Liver (tissue), 9 donors: ENCODE results near the gene YIPF2. TPM values are rescaled to one million over a fixed set of nuclear protein-coding genes. Genes with fewer than 3 reads are reported as not detected.

Experiments used
- DNase-seq: peaks from one replicate; pipeline ENCODE4 v3.0.0-alpha.2; 2017; ENCODE audit warnings: low spot score
- H3K27ac ChIP-seq, 2 donors: one replicate each; pipeline ENCODE4 v1.7.0; 2013; ENCODE audit warnings: inconsistent platforms in 2 of 2, low read length in 2 of 2, control low read depth in 1 of 2, low read depth in 1 of 2, mild to moderate bottlenecking in 1 of 2
- H3K27me3 ChIP-seq, 4 donors: one replicate each; pipeline versions ENCODE4 v1.6.1 to v1.7.0; 2013; ENCODE audit warnings: low read length in 3 of 4, inconsistent platforms in 1 of 4, mild to moderate bottlenecking in 1 of 4, moderate library complexity in 1 of 4; ENCODE audit not compliant: control insufficient read depth in 4 of 4, insufficient read depth in 4 of 4
- H3K36me3 ChIP-seq, 4 donors: one replicate each; pipeline versions ENCODE4 v1.6.1 to v1.7.0; 2013; ENCODE audit warnings: low read length in 3 of 4, mild to moderate bottlenecking in 3 of 4, low read depth in 1 of 4, moderate library complexity in 1 of 4; ENCODE audit not compliant: control insufficient read depth in 4 of 4, insufficient read depth in 3 of 4
- H3K4me1 ChIP-seq, 4 donors: one replicate each; pipeline versions ENCODE4 v1.6.1 to v1.7.0; 2013; ENCODE audit warnings: low read length in 3 of 4, mild to moderate bottlenecking in 3 of 4, moderate library complexity in 1 of 4; ENCODE audit not compliant: control insufficient read depth in 4 of 4, insufficient read depth in 4 of 4
- H3K4me3 ChIP-seq, 3 donors: one replicate each; pipeline versions ENCODE4 v1.6.1 to v1.7.0; 2013; ENCODE audit warnings: low read length in 3 of 3, control low read depth in 1 of 3, low read depth in 1 of 3, mild to moderate bottlenecking in 1 of 3
- H3K9ac ChIP-seq, 2 donors: one replicate each; pipeline ENCODE4 v1.7.0; 2013; ENCODE audit warnings: low read length in 2 of 2, mild to moderate bottlenecking in 2 of 2, moderate library complexity in 2 of 2, control low read depth in 1 of 2, low read depth in 1 of 2
- H3K9me3 ChIP-seq, 4 donors: one replicate each; pipeline versions ENCODE4 v1.6.1 to v1.7.0; 2013; ENCODE audit warnings: low read length in 3 of 4; ENCODE audit not compliant: control insufficient read depth in 4 of 4
- ATF3 ChIP-seq: IDR thresholded peaks from 2 replicates; pipeline ENCODE4 v1.6.1; 2016; ENCODE audit warnings: antibody characterized with exemption
- CTCF ChIP-seq: fragments of 150-350 bp; IDR thresholded peaks from 2 replicates; pipeline ENCODE4 v1.5.1; 2017; ENCODE audit warnings: improper control_type of control experiment, low read depth, low read length; ENCODE audit not compliant: missing input control
- EGR1 ChIP-seq, 2 donors: IDR thresholded peaks; 2 replicates each; pipeline ENCODE4 v1.6.1; 2016 to 2018; ENCODE audit warnings: antibody characterized with exemption in 2 of 2, low read depth in 2 of 2
- FOXA1 ChIP-seq: IDR thresholded peaks from 2 replicates; pipeline ENCODE4 v1.6.1; 2016; ENCODE audit warnings: antibody characterized with exemption
- FOXA2 ChIP-seq: IDR thresholded peaks from 2 replicates; pipeline ENCODE4 v1.6.1; 2016; ENCODE audit warnings: antibody characterized with exemption
- HNF4A ChIP-seq, 2 donors: conservative IDR thresholded peaks; 2 replicates each; pipeline ENCODE4 v1.6.1; 2016; ENCODE audit warnings: antibody characterized with exemption in 2 of 2, mild to moderate bottlenecking in 2 of 2
- HNF4G ChIP-seq: IDR thresholded peaks from 2 replicates; pipeline ENCODE4 v1.6.1; 2016; ENCODE audit warnings: antibody characterized with exemption
- JUND ChIP-seq, 2 donors: IDR thresholded peaks; 2 replicates each; pipeline ENCODE4 v1.6.1; 2016; ENCODE audit warnings: antibody characterized with exemption in 2 of 2
- MAX ChIP-seq: IDR thresholded peaks from 2 replicates; pipeline ENCODE4 v1.6.1; 2016; ENCODE audit warnings: antibody characterized with exemption
- NR2F2 ChIP-seq: IDR thresholded peaks from 2 replicates; pipeline ENCODE4 v1.6.1; 2016; ENCODE audit warnings: antibody characterized with exemption
- RAD21 ChIP-seq, 2 donors: IDR thresholded peaks; 2 replicates each; pipeline ENCODE4 v1.6.1; 2016; ENCODE audit warnings: antibody characterized with exemption in 2 of 2, mild to moderate bottlenecking in 2 of 2
- REST ChIP-seq: IDR thresholded peaks from 2 replicates; pipeline ENCODE4 v1.6.1; 2016; ENCODE audit warnings: antibody characterized with exemption, mild to moderate bottlenecking
- RXRA ChIP-seq, 2 donors: IDR thresholded peaks; 2 replicates each; pipeline ENCODE4 v1.6.1; 2017 to 2018; ENCODE audit warnings: antibody characterized with exemption in 2 of 2, mild to moderate bottlenecking in 1 of 2
- SP1 ChIP-seq: IDR thresholded peaks from 2 replicates; pipeline ENCODE4 v1.6.1; 2018; ENCODE audit warnings: antibody characterized with exemption, mild to moderate bottlenecking
- TAF1 ChIP-seq: conservative IDR thresholded peaks from 2 replicates; pipeline ENCODE4 v1.6.1; 2016; ENCODE audit warnings: antibody characterized with exemption, mild to moderate bottlenecking
- YY1 ChIP-seq: IDR thresholded peaks from 2 replicates; pipeline ENCODE4 v1.6.1; 2016; ENCODE audit warnings: antibody characterized with exemption, mild to moderate bottlenecking
- ZBTB33 ChIP-seq: IDR thresholded peaks from 2 replicates; pipeline ENCODE4 v1.6.1; 2016; ENCODE audit warnings: antibody characterized with exemption
- WGBS: extraction: QIAGEN DNeasy Blood & Tissue Kit; methylation state at CpG from one replicate; pipeline ENCODE4 v1.1.7; 2013; 5-methylcytosine and 5-hydroxymethylcytosine counted together
- polyA plus RNA-seq, 2 donors: library from polyadenylated mRNA; stranded (reverse) in 1 of 2; unstranded in 1 of 2; fragments of 200-250 nt in 1 of 2; fragments of >200 nt in 1 of 2; fragmentation: Nextera tagmentation in 1 of 2; extraction: Ambion mirVana in 1 of 2; gene quantifications; one replicate each; pipeline versions ENCODE4 v1.2.1 to v1.2.3, GENCODE V29; 2013 to 2015
- total RNA-seq, 2 donors: library from RNA; depleted of rRNA; stranded (reverse); fragments of >200 nt; gene quantifications; one replicate each; pipeline ENCODE4 v1.2.3, GENCODE V29; 2014
- donor health status: healthy.
- donor health status: healthy.
- donor health status: healthy.
- donor health status: healthy.
- donor health status: healthy.

Gene YIPF2
- total and polyA plus RNA-seq, 4 donors: 13.2 to 37.4 (median 35.8) TPM

GRCh38 chr19:10889880-10890279, 38.6 kb downstream of the YIPF2 start:
- Histone ChIP-seq H3K27me3 (no peaks in the 10 kb centered on the region), H3K9me3 (no peaks in the 10 kb centered on the region), H3K4me1 (peaks cover 0 to 5% (median 0%) of the 10 kb centered on the region in 4 donors), H3K36me3 (peaks cover 0 to 1% (median 0%) of the 10 kb centered on the region in 4 donors), H3K27ac (no peak overlapping the region), H3K9ac (no peak overlapping the region), H3K4me3 (no peak overlapping the region)
- no peak for DNase-seq
- no peak for TF ChIP-seq EGR1 (IDR thresholded peaks at IDR 0.05; ENCODE audit: low read depth in 2 of 2)
- TF ChIP-seq REST: no peak
- no peak for TF ChIP-seq NR2F2
- TF ChIP-seq ZBTB33: no peak
- 97% methylated on average over 4 of the region's 4 CpGs for WGBS

- WGBS: 86% methylated on average over 13 of the region's 13 CpGs
- no peak overlapping the region for H3K27ac ChIP-seq
- H3K36me3 ChIP-seq: no peaks in the 10 kb centered on the region
- peaks cover 0 to 5% (median 0%) of the 10 kb centered on the region in 4 donors for H3K4me1 ChIP-seq
- no peak for TF ChIP-seq MAX
- TF ChIP-seq YY1: no peak
- no peak for TF ChIP-seq REST
- no peak for TF ChIP-seq CTCF
- TF ChIP-seq ATF3: no peak
- no peak for TF ChIP-seq HNF4G
- no peak for TF ChIP-seq NR2F2
- no peak for TF ChIP-seq FOXA1
- TF ChIP-seq SP1: no peak
- no peak for TF ChIP-seq ZBTB33
- TF ChIP-seq EGR1 (IDR thresholded peaks at IDR 0.05; ENCODE audit: low read depth in 2 of 2): no peak
- no peak for TF ChIP-seq TAF1
- no peak for TF ChIP-seq RXRA (IDR thresholded peaks at IDR 0.05)
- no peak for TF ChIP-seq RAD21 (IDR thresholded peaks at IDR 0.05)
- no peak for TF ChIP-seq JUND (IDR thresholded peaks at IDR 0.05)
- TF ChIP-seq HNF4A (conservative IDR thresholded peaks at IDR 0.05): no peak
- TF ChIP-seq FOXA2: no peak
- DNase-seq: no peak
- H3K27me3 ChIP-seq: no peaks in the 10 kb centered on the region
- no peak overlapping the region for H3K9ac ChIP-seq
- H3K9me3 ChIP-seq: no peaks in the 10 kb centered on the region
- no peak overlapping the region for H3K4me3 ChIP-seq
Measured at GRCh38 chr19:10888421-10888866, 40.0 kb downstream of the YIPF2 start.
